Uterus (tissue), 2 donors: ENCODE data around the gene ADAM10.

Source experiments
- POLR2A ChIP-seq, 2 donors: fragments of 450-650 bp; IDR thresholded peaks; one replicate each; pipeline ENCODE4 v1.6.1; 2016; ENCODE audit warnings: antibody characterized with exemption in 2 of 2, mild to moderate bottlenecking in 1 of 2, moderate library complexity in 1 of 2
- TF ChIP-seq, protein P1 (sequence below), 4 experiments: fragments of 200-600 bp in 2 of 4; fragments of 450-650 bp in 2 of 4; sonication (generic) in 2 of 4; IDR thresholded peaks; one replicate each; pipeline ENCODE4 v1.5.1; 2016 to 2019; ENCODE audit warnings: antibody characterized with exemption in 4 of 4, mild to moderate bottlenecking in 2 of 4, moderate library complexity in 1 of 4

DNA sequence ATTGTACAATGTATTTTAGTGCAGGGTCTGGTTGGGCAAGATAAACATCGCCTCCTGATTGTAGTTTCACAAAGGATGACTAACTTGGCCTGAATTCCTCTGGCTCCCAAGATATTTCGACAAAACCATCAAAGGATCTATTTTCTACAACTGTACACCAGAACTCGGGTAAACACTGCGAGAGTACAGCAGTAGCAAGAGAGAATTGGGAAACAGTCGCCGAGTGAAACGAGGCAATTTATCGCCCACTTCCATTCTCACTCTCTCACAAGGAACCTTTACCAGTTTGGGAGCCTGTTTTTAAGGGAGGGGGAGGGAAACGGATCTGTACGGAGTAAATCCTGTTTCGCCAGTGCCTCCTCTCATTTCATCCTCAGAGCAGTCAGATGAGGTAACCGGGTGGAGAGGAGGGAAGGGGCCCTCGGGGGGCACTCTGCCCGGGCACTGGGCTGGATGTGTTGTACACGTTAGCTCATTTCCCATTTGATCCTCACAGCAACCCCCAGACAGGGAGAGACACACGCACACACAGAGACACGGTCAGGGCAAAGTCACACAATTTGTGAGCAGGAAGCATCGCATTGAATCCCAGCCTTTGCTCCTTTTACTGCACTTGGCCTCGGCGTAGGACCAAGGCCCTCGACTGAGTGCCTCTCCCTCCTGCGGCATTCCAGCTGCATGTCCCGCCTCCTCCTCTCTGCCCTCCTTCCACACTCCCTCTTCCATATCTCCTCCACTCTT is 197.6 kb downstream of the ADAM10 start:
- TF ChIP-seq, protein P1, sequence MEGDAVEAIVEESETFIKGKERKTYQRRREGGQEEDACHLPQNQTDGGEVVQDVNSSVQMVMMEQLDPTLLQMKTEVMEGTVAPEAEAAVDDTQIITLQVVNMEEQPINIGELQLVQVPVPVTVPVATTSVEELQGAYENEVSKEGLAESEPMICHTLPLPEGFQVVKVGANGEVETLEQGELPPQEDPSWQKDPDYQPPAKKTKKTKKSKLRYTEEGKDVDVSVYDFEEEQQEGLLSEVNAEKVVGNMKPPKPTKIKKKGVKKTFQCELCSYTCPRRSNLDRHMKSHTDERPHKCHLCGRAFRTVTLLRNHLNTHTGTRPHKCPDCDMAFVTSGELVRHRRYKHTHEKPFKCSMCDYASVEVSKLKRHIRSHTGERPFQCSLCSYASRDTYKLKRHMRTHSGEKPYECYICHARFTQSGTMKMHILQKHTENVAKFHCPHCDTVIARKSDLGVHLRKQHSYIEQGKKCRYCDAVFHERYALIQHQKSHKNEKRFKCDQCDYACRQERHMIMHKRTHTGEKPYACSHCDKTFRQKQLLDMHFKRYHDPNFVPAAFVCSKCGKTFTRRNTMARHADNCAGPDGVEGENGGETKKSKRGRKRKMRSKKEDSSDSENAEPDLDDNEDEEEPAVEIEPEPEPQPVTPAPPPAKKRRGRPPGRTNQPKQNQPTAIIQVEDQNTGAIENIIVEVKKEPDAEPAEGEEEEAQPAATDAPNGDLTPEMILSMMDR (IDR thresholded peaks at IDR 0.05), result no peak
- no peak for TF ChIP-seq POLR2A (IDR thresholded peaks at IDR 0.05)
